Hematopoietic multipotent progenitor cell treated with erythropoietin and hydrocortisone succinate and interleukin-3 and kit ligand, for 17 days (in vitro differentiated cells): ENCODE results near the gene LIMS1.
A peak's percentile ranks its signal among the peaks of the same experiment; 100 is the strongest.
"Not testable (repeated sequence)": the region's sequence is repeated elsewhere in the genome, so short reads cannot be mapped to it uniquely, and the experiment has no call there.

ENCODE experiments used
- DNase-seq: peaks from one replicate; pipeline ENCODE4 v3.0.0-alpha.2; 2015; ENCODE audit warnings: low spot score

The LIMS1 gene, protein sequence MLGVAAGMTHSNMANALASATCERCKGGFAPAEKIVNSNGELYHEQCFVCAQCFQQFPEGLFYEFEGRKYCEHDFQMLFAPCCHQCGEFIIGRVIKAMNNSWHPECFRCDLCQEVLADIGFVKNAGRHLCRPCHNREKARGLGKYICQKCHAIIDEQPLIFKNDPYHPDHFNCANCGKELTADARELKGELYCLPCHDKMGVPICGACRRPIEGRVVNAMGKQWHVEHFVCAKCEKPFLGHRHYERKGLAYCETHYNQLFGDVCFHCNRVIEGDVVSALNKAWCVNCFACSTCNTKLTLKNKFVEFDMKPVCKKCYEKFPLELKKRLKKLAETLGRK

DNA sequence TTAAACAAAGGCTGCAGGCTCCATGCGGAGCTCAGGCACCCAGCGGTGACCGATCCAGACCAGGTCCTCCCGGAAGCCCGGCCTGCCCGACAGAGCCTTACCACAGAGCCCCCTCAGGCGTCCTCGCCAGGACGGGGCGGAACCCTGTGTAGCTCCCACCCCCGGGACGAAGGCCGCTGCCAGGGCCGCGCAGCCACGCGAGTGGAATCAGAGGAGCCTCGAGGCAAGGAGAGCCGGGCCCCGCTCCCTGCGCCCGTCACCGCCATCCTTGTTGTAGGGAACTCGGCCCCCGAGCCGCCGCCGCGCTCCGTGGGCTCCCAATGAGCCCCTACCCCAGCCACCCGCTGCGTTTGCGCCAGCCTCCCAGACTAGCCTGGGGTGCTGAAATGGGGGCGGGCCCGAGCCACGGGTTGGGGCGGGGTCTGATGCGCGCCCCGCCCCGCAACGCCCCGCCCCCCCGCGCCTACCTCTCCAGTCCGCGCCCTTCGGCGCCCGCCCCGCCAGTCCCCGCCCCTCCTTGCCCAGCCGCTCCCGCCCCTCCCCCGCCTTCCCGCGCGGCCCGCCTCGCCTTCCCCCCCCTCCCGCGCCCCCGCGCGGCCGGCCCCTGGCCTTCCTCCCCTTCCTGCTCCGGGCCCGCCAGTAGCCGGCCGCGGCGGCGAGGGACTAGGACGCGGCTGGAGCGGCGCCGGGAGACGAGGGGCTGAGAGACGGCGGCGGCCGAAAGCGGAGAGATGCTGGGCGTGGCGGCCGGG, at the start of gene LIMS1:
LIMS1 (plus strand) TSS at position 639 of the 752 bp plus-strand sequence; CDS start at position 732, 93 bp downstream.
- peak; percentile 87 for DNase-seq

DNA sequence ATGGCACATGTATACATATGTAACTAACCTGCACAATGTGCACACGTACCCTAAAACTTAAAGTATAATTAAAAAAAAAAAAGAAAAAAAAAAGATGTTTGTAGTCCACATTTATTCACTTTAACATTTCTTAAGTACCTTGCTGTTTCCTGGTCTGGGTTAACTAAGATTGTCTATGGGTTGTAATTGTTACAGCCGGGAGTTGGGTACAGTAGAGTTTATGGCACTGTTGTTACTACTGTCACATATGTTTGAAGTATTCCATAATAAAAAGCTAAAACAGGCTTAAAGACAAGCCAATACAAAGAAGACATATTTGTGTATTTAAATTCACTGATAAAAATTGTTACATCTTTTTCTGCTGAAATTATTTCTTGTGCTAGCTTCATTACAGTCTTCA, 49.0 kb upstream of the LIMS1 start:
- no peak for DNase-seq

DNA sequence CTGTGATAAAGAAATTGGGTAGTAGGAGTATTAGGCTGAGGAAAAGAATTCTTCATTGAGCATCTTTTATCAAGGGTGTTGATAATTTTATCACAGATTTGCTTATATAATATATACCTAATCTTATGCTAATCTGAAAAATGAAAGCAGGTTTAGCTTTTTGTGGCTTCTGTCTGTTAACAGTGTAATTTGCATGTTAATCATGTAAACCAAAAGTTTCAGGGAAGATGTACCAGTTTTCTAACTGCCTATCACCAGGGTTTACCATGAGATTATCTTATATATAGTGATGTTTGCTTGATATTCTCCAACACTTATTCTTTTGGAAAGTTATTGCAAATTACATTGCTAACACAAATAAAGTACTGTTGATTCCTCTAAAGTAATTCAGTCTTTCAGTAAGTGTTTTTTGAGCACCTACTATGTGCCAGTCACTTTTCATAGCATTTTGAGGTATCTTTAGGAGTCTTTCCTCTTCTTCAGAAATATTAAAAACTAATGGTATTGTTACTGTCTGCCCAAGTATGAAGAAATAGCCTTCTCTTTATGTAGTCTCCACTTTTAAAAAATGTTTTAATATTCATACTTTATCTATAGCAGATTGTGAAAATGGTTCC, 43.7 kb upstream of the LIMS1 start:
- DNase-seq: no peak

GRCh38 chr2:108491848-108492247, 42.4 kb upstream of the LIMS1 start:
- no peak for DNase-seq

DNA sequence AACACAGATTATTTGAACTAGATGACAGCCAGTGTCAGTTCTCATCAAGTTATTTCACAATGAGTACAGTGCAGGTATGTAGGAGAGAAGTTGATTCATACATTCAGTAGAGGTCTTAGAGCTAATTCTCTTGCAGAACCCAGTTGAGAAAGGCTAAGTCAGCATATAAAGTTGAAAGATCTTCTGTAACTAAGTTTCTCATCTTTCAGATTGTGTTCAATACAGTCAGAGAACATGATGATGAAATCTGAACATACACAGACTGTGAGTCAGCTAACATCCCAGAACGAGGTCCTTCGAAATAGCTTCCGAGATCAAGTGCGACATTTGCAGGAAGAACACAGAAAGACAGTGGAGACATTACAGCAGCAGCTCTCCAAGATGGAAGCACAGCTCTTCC, 41.9 kb upstream of the LIMS1 start:
- DNase-seq: peak; percentile 5

GRCh38 chr2:108496167-108496566, 38.1 kb upstream of the LIMS1 start:
- DNase-seq: not testable (repeated sequence)

DNA sequence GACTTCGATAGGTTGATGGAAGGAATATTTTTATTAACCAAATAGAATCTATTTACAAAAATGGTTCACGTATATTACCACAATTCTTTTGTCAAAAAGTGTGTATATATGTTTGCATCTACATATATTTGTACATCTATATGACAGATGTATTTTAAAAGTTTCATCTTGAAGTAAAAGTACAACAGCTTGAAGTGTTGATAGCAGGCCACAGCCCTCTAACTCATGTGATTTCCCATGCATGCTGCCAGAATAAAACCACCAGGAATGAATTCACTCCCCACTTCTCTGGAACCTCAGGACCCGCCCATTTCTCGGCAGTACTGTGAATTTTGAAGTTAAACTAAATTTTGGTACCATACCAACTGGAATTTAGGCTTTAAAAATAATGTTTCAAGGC, 26.6 kb upstream of the LIMS1 start:
- not testable (repeated sequence) for DNase-seq

DNA sequence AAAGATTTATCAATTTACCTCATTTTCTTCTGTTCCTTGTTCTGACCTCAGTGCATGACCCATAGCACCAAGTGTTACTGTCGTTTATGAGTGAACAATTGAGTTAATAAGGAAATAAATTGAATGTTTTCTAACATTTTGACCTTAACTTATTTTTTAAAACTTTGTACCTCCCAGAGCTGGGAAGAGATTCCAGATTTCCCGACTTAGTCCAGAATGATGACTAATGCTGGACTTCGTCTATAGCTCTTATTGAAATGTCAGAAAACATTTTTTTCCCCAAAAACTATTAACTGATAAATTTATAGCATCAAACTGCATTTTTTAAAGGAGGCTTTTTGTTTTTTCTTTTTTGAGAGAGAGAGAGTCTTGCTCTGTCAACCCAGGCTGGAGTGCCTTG, 21.8 kb upstream of the LIMS1 start:
- not testable (repeated sequence) for DNase-seq

DNA sequence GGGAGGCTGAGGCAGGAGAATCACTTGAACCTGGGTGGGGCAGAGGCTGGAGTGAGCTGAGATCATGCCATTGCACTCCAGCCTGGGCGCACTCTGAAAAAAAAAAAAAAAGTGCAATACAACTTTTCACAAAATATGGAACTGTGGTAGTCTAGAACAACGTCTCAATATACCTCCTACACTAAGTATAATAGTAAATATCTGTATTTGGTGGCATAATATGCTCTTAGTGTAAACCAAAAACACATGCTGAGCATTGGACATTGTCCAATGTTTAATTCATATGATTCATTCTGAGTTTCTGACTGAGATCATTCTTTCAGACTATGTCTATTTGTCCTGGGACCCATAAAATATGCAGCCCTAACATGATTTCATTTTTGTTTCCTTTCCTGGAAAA, 19.8 kb upstream of the LIMS1 start:
- not testable (repeated sequence) for DNase-seq

DNA sequence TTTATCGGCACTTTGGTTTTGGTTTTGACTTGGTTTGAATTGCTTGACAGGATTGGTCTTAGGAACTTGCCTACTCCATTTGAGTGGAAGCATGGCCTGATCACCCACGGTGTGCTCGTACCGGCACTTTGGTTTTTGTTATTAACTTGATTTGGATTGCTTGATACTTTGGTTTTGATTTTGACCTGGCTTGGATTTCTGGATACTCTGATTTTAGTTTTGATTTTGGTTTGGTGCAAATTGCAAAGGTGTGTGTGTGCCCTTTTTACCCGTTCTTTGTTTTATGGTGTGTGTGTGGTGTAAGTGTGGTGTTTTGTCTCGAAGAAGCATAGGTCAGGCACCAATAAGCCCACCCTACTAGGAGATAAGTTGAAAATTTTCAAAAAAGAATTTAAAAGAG, 9.6 kb upstream of the LIMS1 start:
- peak; percentile 2 for DNase-seq

DNA sequence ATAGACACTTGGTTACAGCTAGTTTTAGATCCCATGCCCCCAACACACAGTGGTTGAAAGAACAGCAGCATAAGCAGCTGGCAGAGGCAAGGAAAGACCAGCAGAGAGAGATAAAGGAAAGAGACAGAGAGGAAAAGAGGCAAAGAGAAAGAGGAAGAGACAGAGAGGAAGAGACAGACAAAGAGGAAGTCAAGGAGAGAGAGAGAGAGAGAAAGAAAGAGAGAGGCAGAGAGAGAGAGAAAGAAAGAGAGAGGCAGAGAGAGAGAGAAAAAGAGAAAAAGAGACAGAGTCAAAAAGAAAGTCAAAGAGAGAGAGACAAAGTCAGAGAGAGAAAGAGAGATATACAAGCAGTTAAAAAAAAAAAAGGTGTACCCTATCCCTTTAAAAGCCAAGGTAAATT, 9.0 kb upstream of the LIMS1 start:
- peak; percentile 3 for DNase-seq

DNA sequence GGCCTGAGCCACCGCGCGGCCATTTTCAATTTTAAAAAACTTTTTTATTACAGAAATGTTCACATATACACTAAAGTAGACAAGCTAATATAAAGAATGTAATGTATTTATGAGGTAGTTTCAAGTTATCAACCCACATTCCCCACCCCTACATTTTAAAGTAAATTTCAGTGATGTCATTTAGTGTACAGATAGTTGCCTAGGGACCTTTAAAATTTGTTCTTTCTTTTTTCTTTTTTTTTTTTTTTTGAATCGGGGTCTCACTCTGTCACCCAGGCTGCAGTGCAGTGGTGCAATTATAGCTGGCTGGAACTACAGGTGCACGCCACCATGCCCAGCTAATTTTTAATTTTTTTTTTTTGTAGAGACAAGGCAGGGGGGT, 2.6 kb upstream of the LIMS1 start:
- peak; percentile 3 for DNase-seq

DNA sequence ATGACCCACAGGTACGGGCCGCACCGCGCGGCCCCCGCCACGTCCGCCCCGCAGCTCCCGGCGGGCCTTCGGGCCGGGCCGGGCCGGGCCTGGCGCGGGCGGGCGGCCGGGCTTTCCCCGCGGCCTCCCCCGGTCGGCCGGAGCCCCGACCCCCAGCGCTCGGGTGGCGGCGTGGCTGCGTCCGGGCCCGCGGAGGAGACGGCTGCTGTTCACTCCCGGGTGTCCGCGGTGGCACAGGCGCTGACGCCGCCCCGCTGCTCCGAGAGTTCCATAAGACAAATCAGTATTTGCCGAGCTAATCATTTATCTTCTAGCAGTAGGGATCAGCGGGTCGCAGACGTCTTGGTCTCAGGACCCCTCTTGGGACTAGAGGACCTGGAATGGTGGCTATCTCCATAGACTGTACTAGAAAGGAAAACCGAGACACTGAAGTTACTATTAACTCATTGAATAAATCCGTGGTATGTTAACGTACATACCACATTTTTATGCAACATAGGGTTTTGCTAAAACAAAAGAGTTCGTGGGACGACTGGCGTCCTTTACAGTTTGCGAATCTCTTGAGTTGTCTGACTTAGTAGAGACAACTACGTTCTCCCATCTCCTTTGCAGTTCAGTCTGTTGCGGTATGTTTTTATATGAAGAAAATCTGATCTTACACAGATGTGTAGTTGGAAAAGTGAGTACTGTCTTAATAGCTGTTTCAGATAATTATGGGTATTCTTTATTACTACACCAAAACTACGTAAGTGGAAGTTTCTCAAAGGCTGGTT, 500 bp downstream of the LIMS1 start:
- DNase-seq: peak; percentile 38

GRCh38 chr2:108535357-108535631, 1.0 kb downstream of the LIMS1 start:
- DNase-seq: no peak

DNA sequence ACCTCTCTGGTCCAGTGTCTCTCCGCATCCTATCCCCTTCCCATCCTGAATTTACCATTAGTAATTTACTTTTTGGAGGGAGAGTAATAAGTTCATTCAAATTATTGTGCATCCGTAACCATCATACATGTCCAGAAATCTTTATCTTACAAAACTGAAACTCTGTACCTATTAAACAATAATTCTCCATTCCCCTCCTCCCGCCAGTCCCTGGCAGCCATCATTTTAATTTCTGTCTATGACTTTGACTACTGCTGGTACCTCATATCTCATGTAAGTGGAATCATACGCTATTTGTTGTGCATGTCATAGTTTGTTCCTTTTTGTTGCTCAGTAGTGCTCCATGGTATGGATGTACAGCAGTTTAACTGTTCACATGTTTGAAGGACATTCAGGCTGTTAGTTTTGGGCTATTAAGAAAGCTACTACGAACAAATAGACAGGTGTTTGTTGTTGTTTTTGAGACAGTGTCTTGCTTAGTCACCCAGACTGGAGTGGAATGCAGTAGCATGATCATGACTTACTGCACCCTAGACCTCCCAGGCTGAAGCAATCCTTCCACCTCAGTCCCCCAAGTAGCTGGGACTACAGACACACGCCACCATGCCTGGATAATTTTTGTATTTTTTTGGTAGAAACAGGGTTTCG, 2.0 kb downstream of the LIMS1 start:
- DNase-seq: peak; percentile 15

DNA sequence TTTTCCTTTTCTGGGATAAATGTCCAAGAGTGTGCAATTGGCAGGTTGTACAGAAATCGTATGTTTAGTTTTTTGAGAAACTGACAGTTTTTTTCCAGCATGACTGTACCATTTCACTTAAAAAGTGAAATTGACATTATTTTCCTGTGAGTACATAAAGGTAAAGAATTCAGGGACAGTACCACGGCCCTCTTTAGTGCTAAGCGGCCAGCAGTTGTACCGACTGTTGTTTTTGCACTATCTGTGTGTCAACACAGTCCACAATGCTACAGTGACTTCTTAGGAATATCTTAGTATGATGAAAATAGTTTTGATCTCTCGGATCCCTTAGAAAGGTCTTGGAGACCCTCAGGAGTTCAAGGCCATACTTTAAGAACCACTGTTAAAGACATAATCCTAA, 2.6 kb downstream of the LIMS1 start:
- peak; percentile 2 for DNase-seq

DNA sequence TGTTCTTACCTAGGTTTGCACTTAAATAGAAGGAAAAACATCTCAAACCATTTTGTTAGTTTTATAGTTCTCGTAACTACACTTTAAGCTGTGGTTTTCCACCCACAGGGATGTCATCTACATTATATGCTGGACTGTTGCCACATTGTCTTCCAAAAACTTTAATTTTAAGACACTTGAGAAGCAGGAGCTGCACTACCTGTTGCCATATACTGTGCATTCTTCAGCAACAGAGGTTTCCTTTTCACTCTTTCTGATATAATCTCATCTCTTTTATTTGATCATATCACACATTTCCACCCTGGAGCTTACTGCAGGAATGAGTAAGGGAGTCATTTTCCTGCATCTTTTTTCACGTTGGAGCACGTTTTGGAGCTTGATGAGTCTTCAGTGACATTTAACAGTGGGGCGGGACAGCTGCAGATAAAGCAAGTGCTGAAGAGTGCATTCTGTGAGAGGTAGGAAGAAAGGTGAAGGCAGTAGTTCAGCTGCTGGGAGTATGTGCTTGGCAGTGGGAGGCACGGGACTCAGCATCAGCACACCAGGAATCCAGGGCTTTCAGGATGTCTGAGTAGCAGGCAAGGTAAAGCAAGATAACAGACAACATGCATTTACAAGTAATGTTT, 3.8 kb downstream of the LIMS1 start:
- DNase-seq: no peak

GRCh38 chr2:108541451-108541850, 7.2 kb downstream of the LIMS1 start:
- no peak for DNase-seq

DNA sequence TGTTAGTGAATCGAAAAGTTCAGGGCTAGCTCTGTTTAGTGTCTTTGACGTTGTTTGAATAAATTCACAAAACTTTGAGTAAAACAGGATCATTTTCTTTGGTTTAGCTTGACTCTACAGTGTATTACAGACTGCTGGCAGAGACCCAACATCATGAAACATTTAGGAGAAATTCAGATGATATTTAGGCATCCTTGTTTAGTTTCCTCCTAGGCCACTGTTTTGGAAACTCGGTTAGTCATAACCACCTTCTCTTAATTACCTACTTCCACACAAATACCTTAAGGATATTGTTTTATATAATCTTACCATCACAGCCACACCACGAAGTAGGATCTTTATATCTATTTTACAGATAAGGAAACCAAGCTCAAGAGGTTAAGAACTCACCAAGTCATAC, 7.8 kb downstream of the LIMS1 start:
- DNase-seq: no peak

DNA sequence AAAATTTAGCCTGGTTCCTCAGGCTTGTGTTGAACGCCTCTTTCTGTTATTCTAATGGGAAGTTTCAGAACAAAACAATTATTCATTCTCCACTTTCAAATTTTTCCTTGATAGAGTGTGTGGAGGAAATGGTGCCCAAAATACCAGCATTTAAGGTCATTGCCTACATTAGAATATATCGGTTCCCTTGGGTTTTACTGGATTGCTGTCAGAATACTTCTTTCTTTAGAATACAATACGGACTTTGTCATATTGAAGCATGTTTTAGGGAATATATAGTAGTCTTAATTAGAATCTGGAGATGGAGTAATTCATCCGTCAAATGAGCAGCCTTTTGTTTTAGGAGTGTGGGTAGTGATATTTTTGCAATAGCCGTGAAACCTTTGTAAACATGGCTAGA, 13.3 kb downstream of the LIMS1 start:
- DNase-seq: no peak

DNA sequence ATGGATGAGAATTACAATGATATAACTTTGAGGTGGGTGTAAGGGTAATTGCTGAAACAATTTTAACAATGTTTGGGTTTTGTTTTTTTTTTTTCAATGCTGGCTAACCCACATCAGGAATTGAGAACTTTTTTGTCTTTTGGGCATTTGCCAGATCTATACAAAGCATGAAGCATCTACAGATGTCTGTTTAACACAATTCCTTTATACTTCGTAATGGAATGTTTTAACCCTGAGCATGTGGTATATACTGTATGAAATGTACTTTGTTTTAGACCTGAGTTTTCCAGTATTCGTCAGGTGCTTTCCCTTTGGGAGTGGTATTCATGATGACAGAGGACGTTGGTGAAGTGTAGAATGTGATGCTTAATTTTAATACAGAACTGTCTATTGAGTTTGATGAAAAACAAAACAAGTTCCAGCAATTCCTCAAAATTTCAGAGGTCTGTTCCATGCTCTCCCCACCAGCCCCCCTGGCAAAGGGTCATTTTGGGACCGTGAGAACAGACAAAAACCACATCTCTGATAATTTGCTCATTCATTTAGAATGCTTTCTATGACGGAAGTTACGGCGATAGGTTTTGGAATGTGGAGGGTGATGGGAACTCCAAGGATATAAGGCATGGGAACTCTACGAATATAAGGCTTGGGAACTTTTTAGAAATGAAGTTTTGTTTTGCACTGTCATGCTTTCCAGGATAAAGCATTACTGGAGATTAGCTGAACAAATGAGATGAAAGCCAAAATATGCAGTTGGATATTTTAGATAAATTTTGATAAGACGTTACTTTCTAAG, 14.1 kb downstream of the LIMS1 start:
- DNase-seq: no peak
